Lower lobe of right lung (tissue), 2 donors: Measurements from ENCODE around the gene SULF2. TPM values are rescaled to one million over a fixed set of nuclear protein-coding genes. Genes with fewer than 3 reads are reported as not detected.

Experiments
- ATAC-seq, 2 donors: fragments of 200-7000 bp; cut with Tn5 transposase; one replicate each; pipeline ENCODE4 v1.9.1; 2020 to 2022; ENCODE audit warnings: mild to moderate bottlenecking in 2 of 2, moderate library complexity in 2 of 2
- DNase-seq: peaks from one replicate; pipeline ENCODE4 v3.0.0-alpha.2; 2020
- H3K27ac ChIP-seq: fragments of 200-600 bp; one replicate; pipeline ENCODE4 v1.8.0; 2022
- H3K27me3 ChIP-seq: fragments of 200-600 bp; one replicate; pipeline ENCODE4 v1.8.0; 2022; ENCODE audit warnings: low read depth
- H3K36me3 ChIP-seq: fragments of 200-600 bp; one replicate; pipeline ENCODE4 v1.8.0; 2022; ENCODE audit warnings: mild to moderate bottlenecking
- H3K4me1 ChIP-seq: fragments of 200-600 bp; one replicate; pipeline ENCODE4 v1.8.0; 2022
- H3K4me3 ChIP-seq: fragments of 200-600 bp; one replicate; pipeline ENCODE4 v1.8.0; 2022; ENCODE audit warnings: mild to moderate bottlenecking
- H3K9me3 ChIP-seq: fragments of 200-600 bp; one replicate; pipeline ENCODE4 v1.8.0; 2022
- intact Hi-C: fragments of 100-400 bp; cut with DNase I; formaldehyde crosslinking; loops from one replicate; pipeline ENCODE4 v1.11.0; 2022
- total RNA-seq: library from RNA; stranded (reverse); fragmentation: NEBNext Ultra II Directional; extraction: Animal tissue kit (Norgen Biotek cat#: 25700); gene quantifications from one replicate; pipeline ENCODE4 v1.2.1, GENCODE V29; 2021
- TF ChIP-seq, protein P1 (sequence below): fragments of 200-600 bp; IDR thresholded peaks from one replicate; pipeline ENCODE4 v1.8.0; 2022; ENCODE audit warnings: antibody characterized with exemption, mild to moderate bottlenecking
- donor health status: DM: no; HTN: yes; CAD: no; lungs with severe emphysema.

Gene SULF2
- total RNA-seq, 1 donor from 2014 or later: 34.6 TPM

DNA sequence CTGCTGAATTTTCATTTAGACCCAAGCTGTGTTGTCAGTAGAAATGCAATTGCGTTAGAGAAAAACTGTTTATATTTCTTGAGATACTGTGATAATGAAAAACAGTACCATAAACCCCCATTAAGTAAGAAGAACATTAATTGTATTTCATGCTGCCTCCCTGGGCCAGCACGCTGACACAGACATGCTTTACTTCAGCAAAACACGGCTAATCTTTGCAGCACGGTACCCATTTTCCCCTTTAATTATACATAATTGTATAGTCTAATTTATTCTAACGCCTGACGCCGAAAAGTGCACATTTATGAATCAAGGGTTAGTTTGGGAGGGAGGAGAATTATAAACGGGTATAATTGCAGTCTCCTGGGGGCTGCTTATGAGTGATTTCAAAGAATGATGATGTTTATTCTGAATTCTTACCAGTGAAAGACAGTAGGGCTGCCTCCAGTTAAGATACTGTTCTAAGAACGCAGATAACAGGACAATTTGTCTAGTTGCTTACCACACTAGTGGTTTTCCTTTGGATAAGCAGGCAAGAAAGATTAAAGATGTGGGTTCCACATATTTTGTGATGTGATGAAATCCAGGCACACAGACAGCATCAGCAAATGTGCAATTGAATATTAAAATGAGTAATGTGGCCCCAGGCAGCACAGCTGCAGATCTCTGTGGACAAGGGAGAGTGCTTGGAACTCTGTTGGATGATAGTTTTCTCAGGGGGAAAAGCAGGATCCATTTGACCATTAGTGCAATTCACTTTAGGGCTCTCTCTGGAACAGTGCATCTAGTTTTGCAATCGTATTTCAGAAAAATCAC is 4.7 kb upstream of the SULF2 start:
- Histone ChIP-seq H3K36me3 (no peaks in the 10 kb centered on the region), H3K27ac (no peak overlapping the region), H3K4me1 (peaks cover 11% of the 10 kb centered on the region), H3K9me3 (no peaks in the 10 kb centered on the region), H3K27me3 (peaks cover 5% of the 10 kb centered on the region), H3K4me3 (no peak overlapping the region)
- intact Hi-C loops: no loop called here
- DNase-seq: no peak
- no peak for ATAC-seq
- TF ChIP-seq, protein P1, sequence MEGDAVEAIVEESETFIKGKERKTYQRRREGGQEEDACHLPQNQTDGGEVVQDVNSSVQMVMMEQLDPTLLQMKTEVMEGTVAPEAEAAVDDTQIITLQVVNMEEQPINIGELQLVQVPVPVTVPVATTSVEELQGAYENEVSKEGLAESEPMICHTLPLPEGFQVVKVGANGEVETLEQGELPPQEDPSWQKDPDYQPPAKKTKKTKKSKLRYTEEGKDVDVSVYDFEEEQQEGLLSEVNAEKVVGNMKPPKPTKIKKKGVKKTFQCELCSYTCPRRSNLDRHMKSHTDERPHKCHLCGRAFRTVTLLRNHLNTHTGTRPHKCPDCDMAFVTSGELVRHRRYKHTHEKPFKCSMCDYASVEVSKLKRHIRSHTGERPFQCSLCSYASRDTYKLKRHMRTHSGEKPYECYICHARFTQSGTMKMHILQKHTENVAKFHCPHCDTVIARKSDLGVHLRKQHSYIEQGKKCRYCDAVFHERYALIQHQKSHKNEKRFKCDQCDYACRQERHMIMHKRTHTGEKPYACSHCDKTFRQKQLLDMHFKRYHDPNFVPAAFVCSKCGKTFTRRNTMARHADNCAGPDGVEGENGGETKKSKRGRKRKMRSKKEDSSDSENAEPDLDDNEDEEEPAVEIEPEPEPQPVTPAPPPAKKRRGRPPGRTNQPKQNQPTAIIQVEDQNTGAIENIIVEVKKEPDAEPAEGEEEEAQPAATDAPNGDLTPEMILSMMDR: no peak

DNA sequence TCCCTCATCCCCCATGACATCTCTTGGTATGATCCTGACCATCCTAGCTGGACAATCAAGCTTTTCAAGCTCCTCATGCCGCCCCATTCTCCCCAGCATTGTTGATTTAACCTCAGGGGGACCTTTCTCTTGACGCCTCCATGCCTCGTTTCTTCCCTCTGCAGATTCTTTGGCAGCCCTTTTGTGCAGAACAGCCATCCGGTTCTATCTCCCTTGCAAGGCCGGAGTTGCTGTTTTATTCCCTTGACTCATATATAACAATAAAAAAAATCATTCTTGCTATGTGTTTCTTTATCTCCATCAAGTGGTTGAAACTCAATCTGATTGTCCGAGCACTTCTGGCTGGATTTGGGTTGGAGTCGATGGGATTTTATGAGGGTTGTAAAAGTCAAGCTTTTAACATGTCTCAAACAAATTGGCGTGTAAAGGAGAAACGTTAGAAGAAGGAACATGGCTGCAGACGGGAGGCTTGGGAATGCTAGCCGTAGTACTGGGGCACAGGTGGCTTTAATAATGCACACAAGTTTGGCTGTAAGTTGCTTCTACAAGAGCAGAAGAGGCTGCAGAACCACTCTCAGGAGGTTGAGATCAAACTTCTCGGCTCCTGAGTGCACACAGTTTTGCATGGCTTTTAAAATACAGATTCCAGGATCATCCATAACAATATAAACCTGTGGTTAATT is 3.9 kb upstream of the SULF2 start:
- no peaks in the 10 kb centered on the region for H3K9me3 ChIP-seq
- H3K36me3 ChIP-seq: no peaks in the 10 kb centered on the region
- no peak overlapping the region for H3K4me3 ChIP-seq
- no peak overlapping the region for H3K27ac ChIP-seq
- intact Hi-C loops: no loop called here
- ATAC-seq: no peak
- TF ChIP-seq, protein P1: no peak
- no peak for DNase-seq
- H3K4me1 ChIP-seq: peaks cover 15% of the 10 kb centered on the region
- H3K27me3 ChIP-seq: peaks cover 11% of the 10 kb centered on the region

DNA sequence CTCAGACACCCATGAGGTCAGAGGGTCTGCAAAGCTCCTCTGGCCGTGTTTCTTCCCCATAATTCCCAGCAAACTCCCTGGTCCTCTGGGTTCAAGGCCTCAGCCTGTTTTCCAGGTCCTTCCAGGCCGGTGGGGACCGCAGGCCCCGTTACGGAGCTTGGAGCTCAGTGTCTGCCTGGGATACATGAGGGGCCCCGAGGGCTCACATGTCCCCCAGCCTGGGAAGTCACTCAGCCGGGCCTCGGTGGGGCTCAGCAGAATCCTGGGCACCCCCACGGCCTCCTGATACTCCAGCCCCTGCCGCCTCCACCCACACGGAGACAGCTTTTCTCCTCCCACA is 3.4 kb upstream of the SULF2 start:
- H3K4me3 ChIP-seq: no peak overlapping the region
- no peak overlapping the region for H3K27ac ChIP-seq
- no peak for DNase-seq
- H3K4me1 ChIP-seq: peaks cover 20% of the 10 kb centered on the region
- intact Hi-C loops: no loop called here
- no peaks in the 10 kb centered on the region for H3K9me3 ChIP-seq
- H3K27me3 ChIP-seq: peaks cover 14% of the 10 kb centered on the region
- TF ChIP-seq, protein P1: no peak
- H3K36me3 ChIP-seq: no peaks in the 10 kb centered on the region
- no peak for ATAC-seq

DNA sequence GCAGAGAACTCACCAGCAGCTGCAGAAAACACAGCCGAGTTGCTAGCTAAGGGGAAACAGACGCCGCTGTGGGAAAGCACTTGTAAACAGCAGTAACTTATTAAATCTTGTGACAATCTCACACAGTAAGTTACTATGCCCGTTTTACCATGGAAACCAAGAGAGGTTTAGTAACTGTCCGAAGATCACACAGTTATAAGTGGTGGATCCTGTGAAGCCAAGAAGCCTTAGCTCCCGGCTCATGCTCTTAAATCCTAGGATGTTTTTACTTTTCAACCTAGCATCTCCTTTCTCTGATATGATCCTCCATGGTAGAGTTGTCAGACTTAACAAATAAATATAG is 1.5 kb upstream of the SULF2 start:
- no peak overlapping the region for H3K27ac ChIP-seq
- H3K27me3 ChIP-seq: peaks cover 33% of the 10 kb centered on the region
- peaks cover 32% of the 10 kb centered on the region for H3K4me1 ChIP-seq
- TF ChIP-seq, protein P1: no peak
- H3K9me3 ChIP-seq: no peaks in the 10 kb centered on the region
- ATAC-seq (no peak), DNase-seq (no peak)
- intact Hi-C loops: no loop called here
- H3K36me3 ChIP-seq: no peaks in the 10 kb centered on the region
- peak overlapping the region; percentile 59 for H3K4me3 ChIP-seq

DNA sequence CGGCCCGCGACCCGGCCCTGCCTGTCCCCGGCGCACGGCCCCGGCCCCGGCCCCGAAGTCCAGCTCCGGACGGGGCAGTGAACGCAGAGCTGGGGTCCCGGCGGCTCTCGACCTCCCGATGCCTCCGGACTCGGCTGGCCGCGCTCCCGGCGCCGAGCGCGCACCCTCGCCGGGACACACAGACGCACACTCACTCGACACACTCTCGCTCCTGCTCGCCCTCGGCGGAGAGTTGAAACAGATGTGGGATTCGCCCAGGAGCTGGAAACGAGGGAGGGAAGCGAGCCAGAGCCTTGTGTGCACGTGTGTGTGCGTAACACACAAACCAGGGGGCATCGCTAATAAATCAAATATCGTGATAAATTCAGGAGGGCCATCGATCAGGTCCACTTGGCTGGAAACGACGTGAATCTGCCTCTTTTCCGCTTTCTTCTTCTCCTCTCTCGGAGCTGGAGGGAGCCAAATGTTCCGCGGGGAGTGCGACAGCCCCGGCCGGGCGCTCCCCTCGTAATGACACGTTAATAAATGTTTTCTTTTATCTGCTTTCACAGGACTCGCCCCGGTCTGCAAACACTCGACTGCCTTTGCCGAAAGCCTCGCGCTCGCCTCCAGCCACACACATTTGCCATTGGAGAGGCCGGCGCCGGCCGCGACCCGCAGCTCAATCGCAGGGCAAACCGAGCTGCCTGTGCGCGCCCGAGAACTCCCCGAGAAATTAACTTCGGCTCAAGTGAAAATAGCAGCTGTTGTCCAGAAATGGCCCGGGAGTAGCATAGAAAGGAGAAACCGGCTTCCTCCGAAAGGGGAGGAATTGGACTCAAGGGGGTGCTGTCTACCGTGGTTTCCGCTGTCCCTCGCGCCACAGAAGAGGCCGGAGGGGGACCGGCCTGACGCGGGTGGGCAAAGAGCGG is 828 bp upstream of the SULF2 start:
- H3K4me3 ChIP-seq: peak overlapping the region; percentile 59
- H3K27ac ChIP-seq: peak overlapping the region; percentile 58
- peak; percentile 76 to 81 for ATAC-seq
- peaks cover 39% of the 10 kb centered on the region for H3K27me3 ChIP-seq
- TF ChIP-seq, protein P1: peak; percentile 58
- no peak for DNase-seq
- intact Hi-C loops: no loop called here
- peaks cover 37% of the 10 kb centered on the region for H3K4me1 ChIP-seq
- no peaks in the 10 kb centered on the region for H3K36me3 ChIP-seq
- no peaks in the 10 kb centered on the region for H3K9me3 ChIP-seq
